Activated CD4-positive, alpha-beta T cell treated with anti-CD3 and anti-CD28 coated beads, Interleukin-2, amount 50 U/mL, for 24 hours (primary cell): ENCODE results near the gene VAT1L.

Experiments used
- DNase-seq, 2 donors: peaks; one replicate each; pipeline ENCODE4 v3.0.0-alpha.2; 2020; ENCODE audit warnings: low read depth in 1 of 2, low spot score in 1 of 2

VAT1L gene

DNA sequence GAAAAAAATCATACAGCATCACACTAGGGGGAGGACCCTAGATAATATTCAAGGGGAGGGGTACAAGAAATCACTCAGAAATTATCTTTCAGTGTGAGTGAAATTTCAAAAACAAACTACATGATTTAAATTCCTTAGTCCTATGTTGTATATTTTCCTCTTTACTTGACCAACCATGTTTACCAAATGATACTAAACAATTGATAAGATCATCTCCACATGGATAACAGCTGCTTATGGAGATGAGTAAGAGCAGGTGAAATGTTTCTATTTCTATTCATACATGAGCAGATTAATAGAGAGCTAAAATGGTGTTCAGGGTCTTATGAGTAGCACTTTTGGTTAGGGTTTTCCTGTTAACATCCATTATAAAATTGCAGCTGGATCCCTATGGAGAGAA is 7.3 kb upstream of the VAT1L start:
- DNase-seq = no peak

DNA sequence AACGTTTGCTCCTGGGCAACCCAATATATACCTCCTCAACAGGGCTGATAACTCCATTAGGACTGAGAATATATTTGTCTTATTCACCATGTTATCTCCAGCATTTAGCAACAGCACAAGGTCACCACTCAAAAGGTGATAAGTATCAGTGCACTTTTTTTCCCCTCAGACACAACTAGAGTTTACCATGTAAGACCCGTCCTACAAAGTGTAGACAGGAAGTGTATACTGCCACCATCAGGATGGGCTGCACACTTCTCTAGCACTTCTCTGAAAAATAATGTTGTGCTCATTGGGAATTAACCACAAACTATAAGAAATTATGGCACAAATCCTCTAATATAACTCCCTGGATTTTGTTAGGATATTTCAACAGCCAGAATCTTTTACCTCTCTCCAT is 5.7 kb upstream of the VAT1L start:
- DNase-seq = no peak

- no peak for DNase-seq
Observed at GRCh38 chr16:77784441-77785372, 3.7 kb upstream of the VAT1L start.

- no peak for DNase-seq
Observed at GRCh38 chr16:77785373-77785764, 3.0 kb upstream of the VAT1L start.

GRCh38 chr16:77786186-77786847 is 2.0 kb upstream of the VAT1L start:
- DNase-seq = no peak

- no peak for DNase-seq
Observed at GRCh38 chr16:77787452-77787851, 912 bp upstream of the VAT1L start.

DNA sequence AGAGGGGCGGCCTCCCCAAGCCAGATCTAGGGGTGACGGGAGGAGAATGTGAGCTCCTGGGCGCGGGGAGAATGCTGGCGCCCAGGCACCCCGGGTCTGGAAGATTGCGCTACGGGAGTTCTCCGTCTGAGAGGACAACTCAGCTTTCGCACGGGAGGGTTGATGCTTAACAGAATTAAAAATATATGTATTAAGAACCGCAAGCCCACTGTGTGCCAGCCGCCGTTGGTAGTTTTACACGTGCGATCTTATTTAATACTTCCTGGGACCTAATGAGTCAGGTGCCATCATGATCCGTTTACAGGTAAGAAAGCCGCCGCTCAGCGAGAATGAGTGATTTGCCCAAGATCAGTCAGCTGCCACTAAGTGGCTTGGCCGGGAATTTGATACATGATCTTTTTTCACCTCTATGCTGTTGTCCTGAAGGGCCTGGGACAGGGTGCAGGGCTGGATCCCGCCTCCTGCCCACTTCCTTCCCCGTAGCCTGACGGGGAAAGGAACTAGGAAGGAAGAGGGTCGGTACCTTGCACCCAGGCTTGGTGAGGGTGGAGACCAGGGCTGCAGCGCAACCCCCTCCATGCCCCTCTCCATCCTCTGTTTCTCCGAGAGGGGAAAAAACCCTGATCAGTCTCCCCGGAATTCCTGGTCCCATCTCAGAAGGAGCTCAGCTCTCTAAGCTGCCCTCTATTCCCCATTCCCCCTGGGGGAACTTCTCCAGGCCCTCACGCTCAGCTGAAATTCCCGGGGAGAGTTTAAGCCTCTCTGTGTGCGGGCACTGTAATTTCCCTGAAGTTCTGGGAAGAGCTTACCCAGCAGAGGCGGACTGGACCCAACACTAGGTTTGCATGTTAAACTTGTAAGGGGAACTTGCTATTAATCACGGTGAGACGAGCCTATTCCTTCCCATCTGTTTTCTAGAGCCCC is 983 bp downstream of the VAT1L start:
- no peak for DNase-seq

GRCh38 chr16:77790009-77790372 is 1.6 kb downstream of the VAT1L start:
- DNase-seq = no peak

DNA sequence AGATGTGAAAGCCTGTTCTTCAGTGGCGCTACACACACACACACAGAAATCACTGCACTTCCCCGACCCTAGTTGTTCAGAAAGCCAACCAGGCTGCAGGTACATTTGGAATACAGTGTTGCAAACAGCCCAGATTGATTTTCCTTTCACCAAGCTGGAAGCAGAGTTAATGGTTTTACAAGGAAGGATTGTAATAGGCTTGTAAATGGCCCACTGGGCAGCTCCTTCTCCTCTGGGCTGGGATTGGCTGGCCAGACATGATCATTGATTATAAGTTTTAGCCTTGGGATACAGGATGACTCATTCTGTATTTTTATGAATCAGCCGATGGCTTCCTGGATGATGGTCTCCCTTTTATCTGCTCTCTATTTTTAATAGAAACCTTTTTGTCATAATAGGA is 2.5 kb downstream of the VAT1L start:
- no peak for DNase-seq

- DNase-seq = no peak
Observed at GRCh38 chr16:77793417-77793816, 5.1 kb downstream of the VAT1L start.

GRCh38 chr16:77794586-77794985 is 6.2 kb downstream of the VAT1L start:
- DNase-seq = no peak

- DNase-seq = no peak
Observed at GRCh38 chr16:77801817-77802216, 13.5 kb downstream of the VAT1L start.

- DNase-seq = no peak
Observed at GRCh38 chr16:77805398-77805797, 17.0 kb downstream of the VAT1L start.

DNA sequence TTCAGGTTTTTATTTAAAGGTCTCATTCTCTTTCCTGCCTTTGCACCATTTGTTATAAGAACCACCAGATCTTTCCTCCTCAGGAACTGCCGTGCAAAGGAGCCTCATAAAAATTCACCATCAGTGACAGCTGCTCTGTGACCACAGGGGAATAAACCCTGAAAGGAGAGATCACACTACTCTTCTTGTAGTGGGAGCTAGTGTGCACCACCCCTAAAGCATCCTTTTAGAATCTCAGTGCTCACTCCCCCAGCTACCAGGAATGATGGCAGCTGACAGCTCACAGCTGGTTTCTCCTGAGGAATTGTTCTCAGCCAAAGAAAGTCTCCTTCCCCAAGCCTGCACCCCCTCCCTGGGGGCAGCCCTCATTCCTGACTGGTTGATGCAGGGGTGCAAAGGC is 18.7 kb downstream of the VAT1L start:
- no peak for DNase-seq

DNA sequence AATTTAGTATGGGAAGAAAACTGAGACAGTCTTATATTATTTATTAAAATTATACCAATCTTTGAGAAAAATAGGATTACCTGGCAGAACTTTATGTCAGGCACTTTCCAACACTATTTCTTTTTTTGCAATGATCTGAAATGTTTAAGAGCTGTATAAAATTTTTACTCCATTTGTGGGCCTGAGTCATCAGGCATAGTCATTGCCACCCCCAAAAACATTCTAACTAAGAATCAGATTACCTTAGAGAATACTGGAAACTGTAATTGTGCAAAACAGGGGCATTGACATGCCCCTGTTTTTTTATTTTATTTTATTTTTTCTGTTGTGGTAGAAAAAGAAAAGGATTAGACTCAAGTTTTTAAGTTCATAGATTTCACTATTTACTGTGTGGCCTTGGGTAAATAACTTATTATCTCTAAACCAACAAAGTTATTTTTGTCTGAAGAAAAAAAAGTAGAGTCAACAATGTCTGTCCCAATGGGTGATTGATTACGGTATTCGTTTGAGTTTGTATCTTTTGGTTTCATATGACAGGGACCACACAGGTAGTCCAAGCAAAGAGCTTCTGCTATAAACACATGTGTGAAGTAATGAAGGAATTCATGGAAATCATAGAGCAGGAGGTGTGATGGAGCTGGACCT is 24.6 kb downstream of the VAT1L start:
- DNase-seq = no peak

DNA sequence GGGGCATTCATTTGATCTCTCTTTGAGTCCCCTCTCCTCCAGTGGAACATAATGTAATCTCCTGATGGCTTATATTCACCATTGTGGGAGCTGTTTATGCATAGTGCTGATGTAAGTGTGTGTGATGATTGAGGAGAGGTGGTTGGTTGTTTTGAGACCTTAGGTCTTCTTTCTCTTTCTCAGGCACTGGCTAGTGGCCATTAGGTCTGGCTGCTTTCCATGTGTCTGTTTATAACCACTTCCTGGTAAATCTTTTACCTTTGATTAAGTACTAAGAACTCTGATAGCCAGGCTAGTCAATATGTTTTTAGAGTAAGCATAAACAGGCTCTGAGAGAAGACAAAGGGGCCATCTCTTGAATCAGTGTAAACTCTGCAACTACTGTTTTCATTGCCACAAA is 27.9 kb downstream of the VAT1L start:
- no peak for DNase-seq

DNA sequence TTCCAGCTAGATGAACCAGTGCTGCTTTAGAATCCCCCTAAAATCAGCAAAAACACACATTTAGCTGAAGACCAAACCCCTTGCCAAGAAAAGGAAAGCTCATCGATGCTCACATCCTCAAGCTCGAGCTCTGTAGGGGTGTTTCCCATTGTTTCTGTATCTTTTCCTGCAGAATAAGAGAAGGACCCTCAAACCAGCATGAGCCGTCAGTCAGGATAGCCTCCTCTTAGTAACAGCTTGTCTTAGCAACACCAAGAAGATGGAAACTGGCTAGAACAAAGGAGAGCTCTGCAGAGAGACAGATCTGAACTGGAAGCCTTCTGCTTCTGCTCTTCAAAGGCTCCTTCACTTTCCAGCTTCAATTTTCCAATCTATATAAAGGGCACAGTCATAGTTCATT is 32.0 kb downstream of the VAT1L start:
- no peak for DNase-seq

GRCh38 chr16:77822661-77823060 is 34.3 kb downstream of the VAT1L start:
- DNase-seq = no peak

- no peak for DNase-seq
Observed at GRCh38 chr16:77823067-77823466, 34.7 kb downstream of the VAT1L start.

DNA sequence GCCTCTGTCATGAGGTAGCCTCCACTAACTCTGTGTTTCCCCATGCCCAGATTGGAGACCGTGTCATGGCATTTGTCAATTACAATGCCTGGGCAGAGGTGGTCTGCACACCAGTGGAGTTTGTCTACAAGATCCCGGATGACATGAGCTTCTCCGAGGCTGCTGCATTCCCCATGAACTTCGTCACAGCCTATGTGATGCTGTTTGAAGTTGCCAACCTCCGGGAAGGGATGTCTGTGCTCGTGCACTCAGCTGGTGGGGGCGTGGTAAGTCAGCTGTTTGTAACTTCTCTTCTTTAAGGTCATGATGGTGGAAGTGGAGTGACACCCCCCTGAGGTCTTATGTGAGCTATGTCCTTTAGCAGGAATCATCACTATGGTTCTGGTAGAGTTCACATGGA is 36.8 kb downstream of the VAT1L start:
- no peak for DNase-seq

GRCh38 chr16:77827032-77827431 is 38.7 kb downstream of the VAT1L start:
- DNase-seq = no peak
